Mucosa of rectum (tissue), 2 donors: ENCODE results near the gene GIT2.

Experiments used
- H3K27ac ChIP-seq, 2 donors: one replicate each; pipeline ENCODE4 v1.7.0; 2013; ENCODE audit warnings: inconsistent platforms in 2 of 2, low read depth in 2 of 2, low read length in 2 of 2
- H3K27me3 ChIP-seq, 2 donors: one replicate each; pipeline ENCODE4 v1.7.0; 2013; ENCODE audit warnings: low read length in 2 of 2; ENCODE audit not compliant: control insufficient read depth in 2 of 2, insufficient read depth in 2 of 2
- H3K36me3 ChIP-seq, 2 donors: one replicate each; pipeline ENCODE4 v1.7.0; 2013; ENCODE audit warnings: low read length in 2 of 2; ENCODE audit not compliant: control insufficient read depth in 2 of 2, insufficient read depth in 2 of 2
- H3K4me1 ChIP-seq, 2 donors: one replicate each; pipeline ENCODE4 v1.7.0; 2013; ENCODE audit warnings: low read length in 2 of 2, mild to moderate bottlenecking in 1 of 2; ENCODE audit not compliant: control insufficient read depth in 2 of 2, insufficient read depth in 2 of 2
- H3K4me3 ChIP-seq, 2 donors: one replicate each; pipeline ENCODE4 v1.7.0; 2013; ENCODE audit warnings: low read length in 2 of 2
- H3K9ac ChIP-seq, 2 donors: one replicate each; pipeline ENCODE4 v1.7.0; 2013; ENCODE audit warnings: low read length in 2 of 2, low read depth in 1 of 2, mild to moderate bottlenecking in 1 of 2
- H3K9me3 ChIP-seq, 2 donors: one replicate each; pipeline ENCODE4 v1.7.0; 2013; ENCODE audit warnings: low read length in 2 of 2; ENCODE audit not compliant: control insufficient read depth in 2 of 2
- donor health status: healthy.
- donor health status: Normal muscosa, but diverticular disease.

GIT2 gene

GRCh38 chr12:109963330-109963729 lies 32.8 kb downstream of the GIT2 start:
- peaks cover 21 to 59% of the 10 kb centered on the region in 2 donors for H3K36me3 ChIP-seq

DNA sequence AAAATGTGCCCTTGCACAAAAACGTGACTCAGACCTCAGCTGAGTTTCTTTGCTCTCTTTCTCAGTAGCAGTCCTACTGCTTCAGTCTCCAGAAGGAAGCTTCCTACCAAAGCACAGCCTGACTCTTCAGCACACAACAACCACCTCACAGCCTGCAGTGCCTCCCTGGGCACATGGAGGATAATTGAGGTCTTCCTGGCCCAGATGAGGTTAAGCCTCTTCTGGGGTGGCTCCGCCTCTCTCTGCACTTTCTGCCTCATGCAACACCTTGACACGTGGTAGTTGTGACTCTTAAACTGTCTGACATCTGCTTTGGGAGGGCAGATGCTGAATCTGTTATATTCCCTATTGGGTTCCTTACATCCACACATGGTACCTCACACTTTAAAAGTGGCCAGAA lies 33.8 kb downstream of the GIT2 start:
- Histone ChIP-seq H3K27ac (no peak overlapping the region), H3K27me3 (no peaks in the 10 kb centered on the region), H3K4me1 (peaks cover 13 to 17% of the 10 kb centered on the region in 2 donors), H3K4me3 (no peak overlapping the region), H3K36me3 (peaks cover 15 to 53% of the 10 kb centered on the region in 2 donors), H3K9me3 (no peaks in the 10 kb centered on the region), H3K9ac (no peak overlapping the region)

More at GRCh38 chr12:109963330-109963729, 32.8 kb downstream of the GIT2 start:
- H3K9ac ChIP-seq: no peak overlapping the region
- peak overlapping the region; percentile 52 to 64 for H3K27ac ChIP-seq
- no peak overlapping the region for H3K4me3 ChIP-seq
- no peaks in the 10 kb centered on the region for H3K9me3 ChIP-seq
- no peaks in the 10 kb centered on the region for H3K27me3 ChIP-seq
- peaks cover 13 to 17% of the 10 kb centered on the region in 2 donors for H3K4me1 ChIP-seq

GRCh38 chr12:109961612-109962011 lies 34.6 kb downstream of the GIT2 start:
- Histone ChIP-seq H3K27me3 (no peaks in the 10 kb centered on the region), H3K27ac (no peak overlapping the region), H3K9ac (no peak overlapping the region), H3K9me3 (no peaks in the 10 kb centered on the region), H3K4me3 (no peak overlapping the region), H3K4me1 (peaks cover 13 to 17% of the 10 kb centered on the region in 2 donors), H3K36me3 (peaks cover 12 to 52% of the 10 kb centered on the region in 2 donors)

- Histone ChIP-seq H3K4me1 (peaks cover 13 to 17% of the 10 kb centered on the region in 2 donors), H3K36me3 (peaks cover 15 to 56% of the 10 kb centered on the region in 2 donors), H3K4me3 (no peak overlapping the region), H3K27me3 (no peaks in the 10 kb centered on the region), H3K27ac (no peak overlapping the region), H3K9me3 (no peaks in the 10 kb centered on the region), H3K9ac (no peak overlapping the region)
These were observed 35.0 kb downstream of the GIT2 start for GRCh38 chr12:109961201-109961600.

DNA sequence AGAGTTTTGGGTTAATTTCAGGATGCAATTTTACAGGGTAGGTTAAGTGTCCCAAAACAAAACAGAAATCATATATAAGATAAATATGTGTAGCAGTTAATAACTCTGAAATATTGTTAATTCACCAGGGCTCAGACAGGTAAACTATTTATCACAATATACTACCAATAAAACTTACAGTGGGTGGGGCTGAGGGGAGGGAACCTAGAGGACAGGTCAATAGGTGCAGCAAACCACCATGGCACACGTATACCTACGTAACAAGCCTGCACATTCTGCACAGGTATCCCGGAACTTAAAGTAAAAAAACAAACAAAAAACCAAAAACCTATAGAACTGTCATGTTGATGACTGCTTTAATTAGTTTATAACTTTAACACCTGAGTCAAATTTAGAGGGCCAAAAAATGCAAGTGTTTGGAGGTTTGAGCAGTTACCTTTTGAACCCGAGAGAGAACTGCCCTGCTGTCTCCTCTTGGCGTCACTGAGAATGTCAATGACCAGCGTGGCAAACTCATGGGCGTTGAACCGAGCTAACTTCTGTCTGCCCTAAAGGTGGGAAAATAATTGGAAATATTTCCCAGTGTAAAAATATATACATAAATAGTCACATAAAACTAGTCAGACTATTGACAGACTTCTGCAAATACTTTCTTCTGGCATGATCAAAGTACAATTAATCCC lies 36.6 kb downstream of the GIT2 start:
- no peaks in the 10 kb centered on the region for H3K9me3 ChIP-seq
- H3K36me3 ChIP-seq: peaks cover 10 to 50% of the 10 kb centered on the region in 2 donors
- H3K4me1 ChIP-seq: peaks cover 13% of the 10 kb centered on the region in 2 donors
- H3K4me3 ChIP-seq: no peak overlapping the region
- no peaks in the 10 kb centered on the region for H3K27me3 ChIP-seq
- no peak overlapping the region for H3K27ac ChIP-seq
- H3K9ac ChIP-seq: no peak overlapping the region

GRCh38 chr12:109958374-109958773 lies 37.8 kb downstream of the GIT2 start:
- peaks cover 3 to 5% of the 10 kb centered on the region in 2 donors for H3K4me1 ChIP-seq
- H3K9me3 ChIP-seq: no peaks in the 10 kb centered on the region
- H3K27me3 ChIP-seq: no peaks in the 10 kb centered on the region
- peaks cover 12 to 48% of the 10 kb centered on the region in 2 donors for H3K36me3 ChIP-seq
- H3K9ac ChIP-seq: no peak overlapping the region
- no peak overlapping the region for H3K4me3 ChIP-seq
- no peak overlapping the region for H3K27ac ChIP-seq

- no peaks in the 10 kb centered on the region for H3K27me3 ChIP-seq
- no peak overlapping the region for H3K27ac ChIP-seq
- H3K4me1 ChIP-seq: peaks cover 5 to 6% of the 10 kb centered on the region in 2 donors
- H3K36me3 ChIP-seq: peaks cover 42 to 56% of the 10 kb centered on the region in 2 donors
- H3K9me3 ChIP-seq: no peaks in the 10 kb centered on the region
- no peak overlapping the region for H3K4me3 ChIP-seq
- H3K9ac ChIP-seq: no peak overlapping the region
These were observed 42.5 kb downstream of the GIT2 start for GRCh38 chr12:109953656-109954055.

- no peak overlapping the region for H3K4me3 ChIP-seq
- no peak overlapping the region for H3K9ac ChIP-seq
- no peaks in the 10 kb centered on the region for H3K9me3 ChIP-seq
- H3K27me3 ChIP-seq: no peaks in the 10 kb centered on the region
- H3K27ac ChIP-seq: no peak overlapping the region
- peaks cover 12% of the 10 kb centered on the region in 2 donors for H3K4me1 ChIP-seq
- peaks cover 42 to 55% of the 10 kb centered on the region in 2 donors for H3K36me3 ChIP-seq
These were observed 43.3 kb downstream of the GIT2 start for GRCh38 chr12:109952873-109953272.

- H3K4me3 ChIP-seq: no peak overlapping the region
- H3K9ac ChIP-seq: no peak overlapping the region
- no peaks in the 10 kb centered on the region for H3K27me3 ChIP-seq
- peak overlapping the region in 1 of 2 donors; percentile 33 for H3K27ac ChIP-seq
- H3K36me3 ChIP-seq: peaks cover 42 to 55% of the 10 kb centered on the region in 2 donors
- no peaks in the 10 kb centered on the region for H3K9me3 ChIP-seq
- peaks cover 14 to 15% of the 10 kb centered on the region in 2 donors for H3K4me1 ChIP-seq
These were observed 43.9 kb downstream of the GIT2 start for GRCh38 chr12:109952160-109952858.

DNA sequence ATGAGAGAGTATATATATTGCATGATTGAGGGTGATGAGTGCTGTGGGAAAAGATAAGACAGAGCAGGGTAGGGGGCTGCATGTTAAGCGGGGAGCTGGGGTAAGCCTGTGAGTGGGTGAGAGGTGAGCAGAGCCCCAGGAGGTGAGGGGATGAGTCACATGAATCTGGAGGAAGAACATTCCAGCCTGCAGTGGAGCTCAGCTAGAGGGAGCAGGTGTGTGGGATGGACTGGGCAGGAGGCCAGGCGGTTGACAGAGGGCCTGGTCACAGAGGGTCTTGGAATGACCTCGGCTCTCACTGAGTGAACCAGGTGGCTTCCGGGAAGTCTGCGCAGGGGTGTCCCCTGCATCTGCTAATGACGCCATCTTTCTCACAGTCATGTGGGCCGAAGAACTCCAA lies 44.4 kb downstream of the GIT2 start:
- H3K27ac ChIP-seq: peak overlapping the region in 1 of 2 donors; percentile 33

More for the DNA sequence above, 44.4 kb downstream of the GIT2 start:
- no peaks in the 10 kb centered on the region for H3K27me3 ChIP-seq
- H3K4me1 ChIP-seq: peaks cover 17 to 20% of the 10 kb centered on the region in 2 donors
- H3K36me3 ChIP-seq: peaks cover 47 to 56% of the 10 kb centered on the region in 2 donors
- no peak overlapping the region for H3K4me3 ChIP-seq
- H3K9ac ChIP-seq: no peak overlapping the region
- no peaks in the 10 kb centered on the region for H3K9me3 ChIP-seq
